ENCODE measurements around the gene KBTBD7. TPM values are rescaled to one million over a fixed set of nuclear protein-coding genes. Genes with fewer than 3 reads are reported as not detected.
A peak's percentile ranks its signal among the peaks of the same experiment; 100 is the strongest.

Gene KBTBD7
- total and polyA plus RNA-seq, 2 of the 13 experiments (the other 11 are each of a cell fraction or from before 2014, with no cell fraction given): 3.6 to 9.0 TPM

DNA sequence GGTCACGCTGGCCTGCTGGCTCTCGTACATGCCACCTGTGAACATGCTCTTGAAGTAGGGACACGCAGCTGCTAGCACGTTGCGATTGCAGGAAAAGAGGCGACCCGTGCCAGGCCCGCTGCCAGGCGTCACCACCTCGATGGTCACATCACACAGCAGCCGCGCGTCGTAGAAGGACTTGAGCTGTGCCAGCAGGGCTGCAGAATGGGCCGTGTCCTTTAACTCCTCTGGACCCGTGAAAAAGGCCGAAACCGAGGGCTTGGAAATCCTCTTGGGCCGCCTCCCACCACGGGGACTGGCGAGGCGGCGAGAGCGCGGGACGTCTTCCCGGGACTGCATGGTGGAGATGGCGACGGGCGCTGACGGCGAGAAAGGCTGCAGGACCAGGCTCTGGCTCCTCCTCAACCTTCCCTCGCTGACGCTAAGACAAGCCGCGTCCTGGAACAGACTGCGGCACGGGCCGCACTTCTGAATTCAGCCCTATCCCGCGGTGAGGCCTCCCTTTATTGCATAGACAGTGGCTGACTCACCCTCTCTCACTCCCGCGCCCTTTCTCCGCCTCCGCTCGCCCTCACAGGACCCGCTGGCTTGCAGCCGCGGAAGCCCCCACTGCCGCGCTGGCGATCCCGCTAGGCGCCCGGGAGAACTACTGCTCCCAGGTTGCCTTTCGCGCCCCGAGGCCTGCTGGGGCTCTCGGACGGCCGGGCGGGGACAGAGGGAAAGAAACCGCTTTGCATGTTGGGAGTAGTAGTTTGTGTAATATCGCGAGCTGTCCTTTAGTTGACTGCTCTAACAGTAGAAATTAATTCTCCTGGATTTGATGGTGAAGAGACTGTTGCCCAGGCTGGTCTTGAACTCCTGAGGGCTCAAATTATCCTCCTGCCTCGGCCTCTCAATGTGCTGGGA, at the start of gene KBTBD7 (continued):
- TF ChIP-seq, protein P1, sequence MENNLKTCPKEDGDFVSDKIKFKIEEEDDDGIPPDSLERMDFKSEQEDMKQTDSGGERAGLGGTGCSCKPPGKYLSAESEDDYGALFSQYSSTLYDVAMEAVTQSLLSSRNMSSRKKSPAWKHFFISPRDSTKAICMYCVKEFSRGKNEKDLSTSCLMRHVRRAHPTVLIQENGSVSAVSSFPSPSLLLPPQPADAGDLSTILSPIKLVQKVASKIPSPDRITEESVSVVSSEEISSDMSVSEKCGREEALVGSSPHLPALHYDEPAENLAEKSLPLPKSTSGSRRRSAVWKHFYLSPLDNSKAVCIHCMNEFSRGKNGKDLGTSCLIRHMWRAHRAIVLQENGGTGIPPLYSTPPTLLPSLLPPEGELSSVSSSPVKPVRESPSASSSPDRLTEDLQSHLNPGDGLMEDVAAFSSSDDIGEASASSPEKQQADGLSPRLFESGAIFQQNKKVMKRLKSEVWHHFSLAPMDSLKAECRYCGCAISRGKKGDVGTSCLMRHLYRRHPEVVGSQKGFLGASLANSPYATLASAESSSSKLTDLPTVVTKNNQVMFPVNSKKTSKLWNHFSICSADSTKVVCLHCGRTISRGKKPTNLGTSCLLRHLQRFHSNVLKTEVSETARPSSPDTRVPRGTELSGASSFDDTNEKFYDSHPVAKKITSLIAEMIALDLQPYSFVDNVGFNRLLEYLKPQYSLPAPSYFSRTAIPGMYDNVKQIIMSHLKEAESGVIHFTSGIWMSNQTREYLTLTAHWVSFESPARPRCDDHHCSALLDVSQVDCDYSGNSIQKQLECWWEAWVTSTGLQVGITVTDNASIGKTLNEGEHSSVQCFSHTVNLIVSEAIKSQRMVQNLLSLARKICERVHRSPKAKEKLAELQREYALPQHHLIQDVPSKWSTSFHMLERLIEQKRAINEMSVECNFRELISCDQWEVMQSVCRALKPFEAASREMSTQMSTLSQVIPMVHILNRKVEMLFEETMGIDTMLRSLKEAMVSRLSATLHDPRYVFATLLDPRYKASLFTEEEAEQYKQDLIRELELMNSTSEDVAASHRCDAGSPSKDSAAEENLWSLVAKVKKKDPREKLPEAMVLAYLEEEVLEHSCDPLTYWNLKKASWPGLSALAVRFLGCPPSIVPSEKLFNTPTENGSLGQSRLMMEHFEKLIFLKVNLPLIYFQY (CRISPR knock-in tag; IDR thresholded peaks at IDR 0.05; ENCODE audit: borderline replicate concordance): no peak
- TF ChIP-seq MTA1 (CRISPR knock-in tag; IDR thresholded peaks at IDR 0.05; ENCODE audit: borderline replicate concordance): 0 out of 2 replicates have a peak, but pooled peaks have one; percentile 43
- TF ChIP-seq HNF1A (IDR thresholded peaks at IDR 0.05; ENCODE audit: low read depth): no peak
- TF ChIP-seq HNF1A (CRISPR knock-in tag; IDR thresholded peaks at IDR 0.05; ENCODE audit: borderline replicate concordance): peak; percentile 54; the same call in 1 of the 2 replicates
- peak; percentile 96 for TF ChIP-seq ZFP62 (CRISPR knock-in tag; IDR thresholded peaks at IDR 0.05)
- peak; percentile 99 for TF ChIP-seq CREM (IDR thresholded peaks at IDR 0.05)
- TF ChIP-seq CREM (CRISPR knock-in tag; IDR thresholded peaks at IDR 0.05): no peak
- TF ChIP-seq FOXK2 (IDR thresholded peaks at IDR 0.05): no peak
- TF ChIP-seq ZNF275 (CRISPR knock-in tag; IDR thresholded peaks at IDR 0.05; ENCODE audit: borderline replicate concordance): peak; percentile 86
- TF ChIP-seq, protein P2, sequence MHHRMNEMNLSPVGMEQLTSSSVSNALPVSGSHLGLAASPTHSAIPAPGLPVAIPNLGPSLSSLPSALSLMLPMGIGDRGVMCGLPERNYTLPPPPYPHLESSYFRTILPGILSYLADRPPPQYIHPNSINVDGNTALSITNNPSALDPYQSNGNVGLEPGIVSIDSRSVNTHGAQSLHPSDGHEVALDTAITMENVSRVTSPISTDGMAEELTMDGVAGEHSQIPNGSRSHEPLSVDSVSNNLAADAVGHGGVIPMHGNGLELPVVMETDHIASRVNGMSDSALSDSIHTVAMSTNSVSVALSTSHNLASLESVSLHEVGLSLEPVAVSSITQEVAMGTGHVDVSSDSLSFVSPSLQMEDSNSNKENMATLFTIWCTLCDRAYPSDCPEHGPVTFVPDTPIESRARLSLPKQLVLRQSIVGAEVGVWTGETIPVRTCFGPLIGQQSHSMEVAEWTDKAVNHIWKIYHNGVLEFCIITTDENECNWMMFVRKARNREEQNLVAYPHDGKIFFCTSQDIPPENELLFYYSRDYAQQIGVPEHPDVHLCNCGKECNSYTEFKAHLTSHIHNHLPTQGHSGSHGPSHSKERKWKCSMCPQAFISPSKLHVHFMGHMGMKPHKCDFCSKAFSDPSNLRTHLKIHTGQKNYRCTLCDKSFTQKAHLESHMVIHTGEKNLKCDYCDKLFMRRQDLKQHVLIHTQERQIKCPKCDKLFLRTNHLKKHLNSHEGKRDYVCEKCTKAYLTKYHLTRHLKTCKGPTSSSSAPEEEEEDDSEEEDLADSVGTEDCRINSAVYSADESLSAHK (CRISPR knock-in tag; IDR thresholded peaks at IDR 0.05; ENCODE audit: borderline replicate concordance): no peak
- TF ChIP-seq ZNF501 (CRISPR knock-in tag; IDR thresholded peaks at IDR 0.05): peak; percentile 82
- peak; percentile 83; the same call in 1 of the 2 replicates for TF ChIP-seq ZNF724P (CRISPR knock-in tag; IDR thresholded peaks at IDR 0.05; ENCODE audit: borderline replicate concordance)
- TF ChIP-seq TP53 (CRISPR knock-in tag; conservative IDR thresholded peaks at IDR 0.05): no peak
- TF ChIP-seq PRMT3 (CRISPR knock-in tag; IDR thresholded peaks at IDR 0.05; ENCODE audit: borderline replicate concordance, low read depth): 0 out of 2 replicates have a peak, but pooled peaks have one; percentile 67
- 0 out of 2 replicates have a peak, but pooled peaks have one; percentile 58 for TF ChIP-seq BATF2 (CRISPR knock-in tag; IDR thresholded peaks at IDR 0.05)
